ENCODE measurements around the gene SEMA4G.

Gene SEMA4G

GRCh38 chr10:100997360-100998182, 28.3 kb downstream of the SEMA4G start (continued):
- TF ChIP-seq ZNF175 (tag by site-specific recombination; IDR thresholded peaks at IDR 0.05): no peak
- TF ChIP-seq ZNF138 (tag by site-specific recombination; IDR thresholded peaks at IDR 0.05; ENCODE audit: borderline replicate concordance): no peak
- no peak for TF ChIP-seq ZNF132 (tag by site-specific recombination; IDR thresholded peaks at IDR 0.05; ENCODE audit: borderline replicate concordance)
- TF ChIP-seq BCL11B (tag by site-specific recombination; IDR thresholded peaks at IDR 0.05; ENCODE audit: low read depth): no peak; the same call in 1 of the 2 replicates
- no peak for TF ChIP-seq ZNF426 (tag by site-specific recombination; IDR thresholded peaks at IDR 0.05)
- no peak; the same call in 1 of the 2 replicates for TF ChIP-seq ZNF76 (tag by site-specific recombination; IDR thresholded peaks at IDR 0.05; ENCODE audit: borderline replicate concordance, low read depth)
- TF ChIP-seq GFI1B (tag by site-specific recombination; IDR thresholded peaks at IDR 0.05): no peak
- TF ChIP-seq ZNF571 (tag by site-specific recombination; IDR thresholded peaks at IDR 0.05): no peak
- TF ChIP-seq KLF7 (tag by site-specific recombination; IDR thresholded peaks at IDR 0.05; ENCODE audit: borderline replicate concordance): peak; percentile 13; the same call in 1 of the 2 replicates
- TF ChIP-seq TSHZ1 (tag by site-specific recombination; IDR thresholded peaks at IDR 0.05; ENCODE audit: borderline replicate concordance): no peak
- no peak for TF ChIP-seq ZNF707 (tag by site-specific recombination; IDR thresholded peaks at IDR 0.05)
- TF ChIP-seq ZNF362 (tag by site-specific recombination; IDR thresholded peaks at IDR 0.05): no peak
- no peak for TF ChIP-seq ZNF354C (tag by site-specific recombination; IDR thresholded peaks at IDR 0.05; ENCODE audit: borderline replicate concordance, low read depth)
- peak; percentile 96 for TF ChIP-seq ZSCAN30 (tag by site-specific recombination; IDR thresholded peaks at IDR 0.05)
- TF ChIP-seq ZNF654 (tag by site-specific recombination; IDR thresholded peaks at IDR 0.05; ENCODE audit: low read depth): no peak; the same call in 1 of the 2 replicates
- TF ChIP-seq SCRT2 (tag by site-specific recombination; IDR thresholded peaks at IDR 0.05): no peak
- peak; percentile 85 for TF ChIP-seq PRDM10 (tag by site-specific recombination; IDR thresholded peaks at IDR 0.05)
- TF ChIP-seq ZNF596 (tag by site-specific recombination; IDR thresholded peaks at IDR 0.05): no peak
- TF ChIP-seq ZNF645 (tag by site-specific recombination; IDR thresholded peaks at IDR 0.05): no peak; the same call in 1 of the 2 replicates
- TF ChIP-seq ZNF341 (tag by site-specific recombination; IDR thresholded peaks at IDR 0.05; ENCODE audit: low read depth): no peak
- peak; percentile 78 for TF ChIP-seq ZNF639 (tag by site-specific recombination; IDR thresholded peaks at IDR 0.05)
- no peak; the same call in 1 of the 2 replicates for TF ChIP-seq ZFP37 (tag by site-specific recombination; IDR thresholded peaks at IDR 0.05)
- TF ChIP-seq SP3 (tag by site-specific recombination; IDR thresholded peaks at IDR 0.05): peak; percentile 90; the same call in 1 of the 2 replicates
- TF ChIP-seq ZNF391 (tag by site-specific recombination; IDR thresholded peaks at IDR 0.05; ENCODE audit: borderline replicate concordance, low read depth): peak; percentile 70
- no peak for TF ChIP-seq ZNF266 (tag by site-specific recombination; IDR thresholded peaks at IDR 0.05; ENCODE audit: low read depth)
- no peak for TF ChIP-seq ZSCAN18 (tag by site-specific recombination; IDR thresholded peaks at IDR 0.05)

Data from HEK293 (cell line).